ENCODE measurements around the gene SH2D4B. TPM values are rescaled to one million over a fixed set of nuclear protein-coding genes. Genes with fewer than 3 reads are reported as not detected.

The SH2D4B gene
- total and polyA plus RNA-seq, 2 donors (not counting 3 experiments of a cell fraction or from before 2014, with no cell fraction given), result not detected

- ChIA-PET CTCF (interaction anchor here (1.7 kb wide), 1 partner anchor 20 kb away, joined by 5 read pairs; no protein-coding TSS in a partner anchor), POLR2A (no interaction called here)
- intact Hi-C loops (cut with micrococcal nuclease) (no loop called here), dilution Hi-C loops (cut with MboI; ENCODE audit: extremely low pct_ligation_motif_present, low sequenced_read_pairs) (no loop called here)
- H3K79me2 ChIP-seq (ENCODE audit: control insufficient read depth, insufficient read depth, low read length), result no peaks in the 10 kb centered on the region
- TF ChIP-seq GATA2 (IDR thresholded peaks at IDR 0.05; ENCODE audit: insufficient read depth, insufficient read length, low read depth, low read length), result no peak
- TF ChIP-seq, protein P1, sequence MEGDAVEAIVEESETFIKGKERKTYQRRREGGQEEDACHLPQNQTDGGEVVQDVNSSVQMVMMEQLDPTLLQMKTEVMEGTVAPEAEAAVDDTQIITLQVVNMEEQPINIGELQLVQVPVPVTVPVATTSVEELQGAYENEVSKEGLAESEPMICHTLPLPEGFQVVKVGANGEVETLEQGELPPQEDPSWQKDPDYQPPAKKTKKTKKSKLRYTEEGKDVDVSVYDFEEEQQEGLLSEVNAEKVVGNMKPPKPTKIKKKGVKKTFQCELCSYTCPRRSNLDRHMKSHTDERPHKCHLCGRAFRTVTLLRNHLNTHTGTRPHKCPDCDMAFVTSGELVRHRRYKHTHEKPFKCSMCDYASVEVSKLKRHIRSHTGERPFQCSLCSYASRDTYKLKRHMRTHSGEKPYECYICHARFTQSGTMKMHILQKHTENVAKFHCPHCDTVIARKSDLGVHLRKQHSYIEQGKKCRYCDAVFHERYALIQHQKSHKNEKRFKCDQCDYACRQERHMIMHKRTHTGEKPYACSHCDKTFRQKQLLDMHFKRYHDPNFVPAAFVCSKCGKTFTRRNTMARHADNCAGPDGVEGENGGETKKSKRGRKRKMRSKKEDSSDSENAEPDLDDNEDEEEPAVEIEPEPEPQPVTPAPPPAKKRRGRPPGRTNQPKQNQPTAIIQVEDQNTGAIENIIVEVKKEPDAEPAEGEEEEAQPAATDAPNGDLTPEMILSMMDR (IDR thresholded peaks at IDR 0.05; ENCODE audit: extremely low read depth in 1 of 2, insufficient read depth in 1 of 2, low read depth in 1 of 2, low read length in 2 of 2), result no peak
- no peak for TF ChIP-seq JUN (IDR thresholded peaks at IDR 0.05; ENCODE audit: borderline replicate concordance, insufficient read depth, insufficient read length, low read depth)
- TF ChIP-seq FOS (IDR thresholded peaks at IDR 0.05; ENCODE audit: borderline replicate concordance, insufficient read depth, low read length), result no peak
- TF ChIP-seq POLR2A (IDR thresholded peaks at IDR 0.05; ENCODE audit: low read depth, low read length), result no peak
- TF ChIP-seq MYC (IDR thresholded peaks at IDR 0.05; ENCODE audit: low read depth, low read length), result no peak
- TF ChIP-seq, protein P2, sequence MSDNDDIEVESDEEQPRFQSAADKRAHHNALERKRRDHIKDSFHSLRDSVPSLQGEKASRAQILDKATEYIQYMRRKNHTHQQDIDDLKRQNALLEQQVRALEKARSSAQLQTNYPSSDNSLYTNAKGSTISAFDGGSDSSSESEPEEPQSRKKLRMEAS (IDR thresholded peaks at IDR 0.05; ENCODE audit: insufficient read depth, insufficient read length), result no peak
- TF ChIP-seq POLR2AphosphoS5 (IDR thresholded peaks at IDR 0.05; ENCODE audit: insufficient read depth, low read depth, low read length), result no peak
- no peaks in the 10 kb centered on the region for H3K36me3 ChIP-seq (ENCODE audit: control insufficient read depth in 2 of 2, extremely low read depth in 1 of 2, insufficient read depth in 2 of 2, low read length in 2 of 2)
- no peak overlapping the region for H3K4me2 ChIP-seq (ENCODE audit: insufficient read depth, low read length)
- no peak overlapping the region for H3K27ac ChIP-seq (ENCODE audit: insufficient read depth, low read depth, low read length)
- DNase-seq (ENCODE audit: low read depth, low spot score) (no peak), FAIRE-seq (no peak)
- BruUV-seq (replicated peaks), result no TSS peak
- H3K4me1 ChIP-seq (ENCODE audit: control insufficient read depth, extremely low read depth, insufficient read depth, low read length), result no peaks in the 10 kb centered on the region
- H3K27me3 ChIP-seq (ENCODE audit: control insufficient read depth in 2 of 2, insufficient read depth in 2 of 2, low read length in 2 of 2), result no peaks in the 10 kb centered on the region
- H4K20me1 ChIP-seq (replicated peaks; ENCODE audit: control insufficient read depth, extremely low read depth, insufficient read depth, low read length), result no peaks in the 10 kb centered on the region
- H3K9me3 ChIP-seq (replicated peaks; ENCODE audit: control insufficient read depth, insufficient read depth, low read length), result no peaks in the 10 kb centered on the region
- H3K9me1 ChIP-seq (replicated peaks; ENCODE audit: control insufficient read depth, extremely low read depth, insufficient read depth, low read length), result no peaks in the 10 kb centered on the region
- no peak overlapping the region for H3K9ac ChIP-seq (replicated peaks; ENCODE audit: extremely low read depth, insufficient read depth, low read length)
- no peak overlapping the region for H2AFZ ChIP-seq (ENCODE audit: low read depth, low read length)
- no peak overlapping the region for H3K4me3 ChIP-seq (replicated peaks in 1 of 3; ENCODE audit: insufficient read depth in 1 of 3, low read depth in 1 of 3, low read length in 3 of 3)
These were observed 105.0 kb downstream of the SH2D4B start for GRCh38 chr10:80642661-80643060.

Data from endothelial cell of umbilical vein (primary cell).